H7 (cell line): ENCODE results near the gene RPIA. TPM values are rescaled to one million over a fixed set of nuclear protein-coding genes. Genes with fewer than 3 reads are reported as not detected.
"Not testable (repeated sequence)": the region's sequence is repeated elsewhere in the genome, so short reads cannot be mapped to it uniquely, and the experiment has no call there.

Experiments used
- DNase-seq: peaks from one replicate; pipeline ENCODE4 v3.0.0; 2012
- H3K27me3 ChIP-seq: 2 replicates; pipeline ENCODE4 v1.6.0; 2011; ENCODE audit warnings: mild to moderate bottlenecking, low read length; ENCODE audit not compliant: control insufficient read depth, insufficient read depth
- H3K36me3 ChIP-seq: replicated peaks from 2 replicates; pipeline ENCODE4 v1.5.1; 2011; ENCODE audit warnings: low read length; ENCODE audit not compliant: control insufficient read depth, insufficient read depth
- H3K4me3 ChIP-seq: 2 replicates; pipeline ENCODE4 v1.5.1; 2011; ENCODE audit warnings: low read depth, mild to moderate bottlenecking, control low read depth, low read length, moderate library complexity; ENCODE audit not compliant: insufficient read depth
- total RNA-seq: library from RNA; depleted of rRNA; stranded (reverse); fragments of >200 nt; shearing (Covaris generic); gene quantifications from 2 replicates; pipeline ENCODE4 v1.2.3, GENCODE V29; 2014

The RPIA gene
- total RNA-seq, 1 experiment from 2014 or later, result 8.6 TPM

DNA sequence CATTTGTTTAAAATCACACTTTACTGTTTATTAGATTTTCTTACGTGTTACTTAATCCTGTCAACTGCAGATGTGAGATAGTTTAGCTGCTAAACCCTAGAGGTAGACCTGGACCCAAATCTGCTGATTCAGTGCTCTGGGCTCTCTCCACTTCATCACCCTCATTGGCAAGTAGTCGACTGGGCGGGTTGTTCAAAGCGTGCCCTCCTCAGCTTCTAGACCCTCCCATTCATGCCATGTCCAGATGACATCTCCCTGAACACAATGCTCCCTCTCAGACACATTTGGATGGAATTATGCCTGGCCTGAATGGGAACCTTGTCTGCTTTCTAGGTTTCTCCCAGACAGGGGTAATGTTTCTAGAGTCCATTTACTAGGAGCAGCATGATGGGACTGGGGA, 43.7 kb downstream of the RPIA start:
- Histone ChIP-seq H3K4me3 (no peak overlapping the region), H3K36me3 (peaks cover 2% of the 10 kb centered on the region), H3K27me3 (no peaks in the 10 kb centered on the region)
- DNase-seq, result no peak

DNA sequence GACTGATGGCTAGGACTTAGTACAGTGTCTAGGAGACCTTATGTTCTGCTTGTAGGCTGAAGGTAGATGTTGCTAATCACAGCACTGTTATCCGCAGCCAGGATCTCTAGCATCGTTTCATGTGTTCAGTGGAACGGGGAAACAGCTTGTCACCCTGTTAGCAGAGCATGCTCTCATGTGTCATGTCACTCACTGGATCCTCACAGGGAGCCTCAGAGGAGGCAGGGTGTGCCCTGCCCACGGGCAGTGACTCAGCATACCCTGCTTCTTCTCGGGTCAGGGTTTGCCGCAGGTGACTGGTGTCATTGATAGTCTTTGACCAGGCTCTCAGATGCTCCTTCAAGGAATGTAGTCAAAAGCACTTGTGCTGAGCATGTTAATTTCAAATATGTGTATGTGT, 44.4 kb downstream of the RPIA start:
- peaks cover 2% of the 10 kb centered on the region for H3K36me3 ChIP-seq
- no peaks in the 10 kb centered on the region for H3K27me3 ChIP-seq
- H3K4me3 ChIP-seq, result no peak overlapping the region
- no peak for DNase-seq

DNA sequence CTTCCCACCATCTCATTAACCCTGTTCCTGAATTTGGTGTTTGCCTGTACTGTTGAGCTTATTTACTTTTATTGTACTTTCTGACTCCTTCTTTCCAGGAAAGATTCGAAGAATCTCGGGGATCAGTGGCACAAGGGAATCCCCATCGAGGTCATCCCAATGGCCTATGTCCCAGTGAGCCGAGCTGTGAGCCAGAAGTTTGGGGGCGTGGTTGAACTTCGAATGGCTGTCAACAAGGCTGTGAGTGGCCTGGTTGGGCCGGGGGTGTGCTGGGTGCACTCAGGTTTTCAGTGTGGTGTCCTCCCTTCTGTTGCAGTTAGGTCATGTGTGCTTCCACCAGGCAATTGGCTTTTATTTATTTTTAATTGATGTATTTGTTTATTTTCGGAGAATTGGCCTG, 45.0 kb downstream of the RPIA start:
- H3K4me3 ChIP-seq, result no peak overlapping the region
- no peaks in the 10 kb centered on the region for H3K27me3 ChIP-seq
- peaks cover 2% of the 10 kb centered on the region for H3K36me3 ChIP-seq
- no peak for DNase-seq

DNA sequence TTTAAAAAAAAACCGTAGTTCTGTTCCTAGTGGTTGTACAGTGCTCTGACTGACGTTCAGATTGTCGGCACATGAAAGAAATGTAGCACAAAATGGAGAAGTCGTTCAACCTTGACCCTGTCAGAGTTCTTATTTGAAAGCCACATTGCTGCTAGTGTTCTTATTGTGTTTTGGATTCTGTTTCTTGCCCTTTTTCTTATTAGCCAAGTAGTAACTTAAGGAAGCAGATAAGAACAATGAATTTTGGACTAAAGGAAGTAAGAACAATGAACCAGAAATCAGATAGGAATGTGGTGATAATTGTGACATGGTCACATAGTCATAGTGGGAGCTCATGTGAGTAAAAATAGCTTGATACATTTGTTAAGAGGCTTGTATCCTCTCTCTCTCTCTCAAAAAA, 45.9 kb downstream of the RPIA start:
- no peak for DNase-seq

DNA sequence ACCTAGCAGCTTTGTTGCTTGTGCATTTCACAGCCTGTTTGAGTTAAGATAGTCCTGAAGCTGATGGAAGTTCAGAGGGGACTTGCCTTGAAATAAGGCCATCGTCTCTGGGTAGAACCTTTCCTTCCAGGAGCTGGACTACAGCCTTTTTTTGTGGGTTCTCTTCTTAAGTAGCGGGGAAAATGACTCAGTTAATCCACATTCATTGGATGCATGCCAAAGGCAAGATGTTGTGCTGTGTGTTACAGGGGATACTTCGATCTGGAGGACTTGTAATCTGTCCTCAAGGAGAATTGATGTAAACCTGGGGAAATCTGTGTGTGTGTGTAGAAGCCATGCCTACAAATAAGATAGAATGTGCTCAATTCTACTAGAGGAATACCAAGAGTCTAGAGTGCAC, 46.8 kb downstream of the RPIA start:
- H3K4me3 ChIP-seq, result no peak overlapping the region
- H3K36me3 ChIP-seq, result peaks cover 2% of the 10 kb centered on the region
- H3K27me3 ChIP-seq, result no peaks in the 10 kb centered on the region
- no peak for DNase-seq

More for the DNA sequence above, 45.9 kb downstream of the RPIA start:
- H3K27me3 ChIP-seq, result no peaks in the 10 kb centered on the region
- no peak overlapping the region for H3K4me3 ChIP-seq
- H3K36me3 ChIP-seq, result peaks cover 2% of the 10 kb centered on the region

DNA sequence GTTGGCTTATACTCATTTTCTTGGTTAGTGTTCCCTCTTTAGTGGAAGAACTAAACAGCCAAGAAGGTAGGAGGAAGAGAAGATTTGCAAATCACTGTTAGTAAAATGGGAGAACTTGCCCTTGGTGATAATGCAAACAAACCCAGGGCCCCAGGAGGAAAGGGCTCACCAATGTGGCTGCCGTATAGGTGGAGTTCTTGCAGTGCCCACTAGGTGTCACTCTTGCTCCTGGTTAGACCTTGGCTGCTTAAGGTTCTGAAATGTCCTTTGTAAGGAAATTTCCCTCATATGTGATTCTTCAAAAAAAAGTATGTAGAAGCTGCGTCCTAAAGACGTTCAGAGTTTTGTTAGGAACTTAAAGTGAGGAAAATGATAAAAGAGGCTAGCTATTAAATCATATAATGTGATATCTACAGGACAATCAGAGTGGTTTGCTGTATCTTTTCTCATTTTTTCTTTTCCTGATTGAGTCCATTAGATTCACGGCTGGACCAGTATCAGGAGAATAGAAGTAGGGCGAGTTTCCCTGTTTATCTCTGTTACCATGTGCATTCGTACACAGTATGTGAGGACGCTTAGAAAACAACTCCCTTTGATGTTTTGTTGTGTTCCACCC, 48.6 kb downstream of the RPIA start:
- no peak overlapping the region for H3K4me3 ChIP-seq
- DNase-seq, result peak; percentile 76
- peaks cover 2% of the 10 kb centered on the region for H3K36me3 ChIP-seq
- H3K27me3 ChIP-seq, result no peaks in the 10 kb centered on the region

DNA sequence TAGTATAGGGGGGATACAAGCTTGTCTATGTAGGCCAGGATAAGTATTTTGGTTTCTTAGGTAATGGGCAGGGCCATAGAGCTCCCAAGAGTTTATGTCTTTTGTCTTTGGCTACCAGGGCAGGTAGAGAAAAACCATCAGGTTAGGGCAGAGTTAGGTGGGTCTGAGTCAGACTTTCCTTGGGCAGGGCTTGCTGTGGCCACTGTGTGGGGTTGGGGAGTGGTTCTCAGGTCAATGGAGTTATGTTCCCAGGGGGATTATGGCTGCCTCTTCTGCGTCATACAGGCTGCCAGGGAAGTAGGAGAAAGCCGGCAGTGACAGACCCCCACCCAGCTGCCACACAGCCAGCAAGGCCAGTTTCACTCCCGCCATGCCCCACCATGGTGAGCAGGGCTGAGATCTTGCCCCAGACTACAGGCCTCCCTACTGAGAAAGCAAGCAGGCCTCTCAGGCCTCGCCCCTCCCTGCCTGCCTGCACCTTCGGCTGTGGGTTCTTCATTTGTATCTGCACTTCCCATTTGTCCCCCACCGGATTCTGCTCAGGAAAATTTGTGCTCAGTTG, 55.5 kb downstream of the RPIA start:
- H3K4me3 ChIP-seq, result no peak overlapping the region
- no peaks in the 10 kb centered on the region for H3K27me3 ChIP-seq
- H3K36me3 ChIP-seq, result no peaks in the 10 kb centered on the region; the same call in 1 of the 2 replicates
- DNase-seq, result no peak

DNA sequence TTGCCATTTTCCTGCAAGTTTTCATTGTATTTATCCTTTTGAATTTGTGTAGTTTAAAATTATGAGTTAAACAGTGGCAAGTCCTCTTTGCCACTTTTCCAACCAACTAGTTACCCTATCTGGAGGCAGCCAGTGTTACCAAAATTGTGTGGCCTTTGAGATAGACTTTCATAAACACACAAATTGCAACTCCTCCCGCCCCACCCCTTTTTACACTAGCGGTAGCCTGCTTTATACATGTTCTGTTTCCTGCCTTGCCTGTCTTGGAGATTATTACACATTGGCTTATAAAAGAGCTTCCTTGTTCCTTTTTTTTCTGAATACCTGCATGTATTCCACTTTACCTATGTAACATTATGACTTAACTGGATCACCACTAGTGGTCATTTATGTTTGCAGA, 56.5 kb downstream of the RPIA start:
- Histone ChIP-seq H3K27me3 (no peaks in the 10 kb centered on the region), H3K36me3 (no peaks in the 10 kb centered on the region; the same call in 1 of the 2 replicates), H3K4me3 (no peak overlapping the region)
- no peak for DNase-seq

DNA sequence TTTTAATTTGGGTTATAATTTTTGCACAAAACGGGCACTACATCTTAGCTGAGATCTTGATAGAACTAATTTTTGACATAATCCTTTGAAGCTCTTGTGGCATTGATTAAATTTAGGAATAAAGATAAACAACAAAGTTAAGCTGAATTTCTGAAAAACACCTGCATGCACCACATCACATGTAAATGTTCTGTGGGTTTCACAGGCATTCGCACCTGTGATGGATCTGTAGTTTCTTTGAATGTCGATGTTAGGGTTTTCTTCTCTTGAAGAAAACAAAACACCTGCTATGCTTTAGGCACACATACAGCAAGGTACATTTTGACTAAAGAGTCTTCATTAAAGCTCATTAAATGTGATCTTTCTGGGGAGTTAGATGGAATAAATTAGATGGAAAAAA, 60.3 kb downstream of the RPIA start:
- H3K27me3 ChIP-seq, result no peaks in the 10 kb centered on the region
- DNase-seq, result no peak
- no peaks in the 10 kb centered on the region; the same call in 1 of the 2 replicates for H3K36me3 ChIP-seq
- no peak overlapping the region for H3K4me3 ChIP-seq

DNA sequence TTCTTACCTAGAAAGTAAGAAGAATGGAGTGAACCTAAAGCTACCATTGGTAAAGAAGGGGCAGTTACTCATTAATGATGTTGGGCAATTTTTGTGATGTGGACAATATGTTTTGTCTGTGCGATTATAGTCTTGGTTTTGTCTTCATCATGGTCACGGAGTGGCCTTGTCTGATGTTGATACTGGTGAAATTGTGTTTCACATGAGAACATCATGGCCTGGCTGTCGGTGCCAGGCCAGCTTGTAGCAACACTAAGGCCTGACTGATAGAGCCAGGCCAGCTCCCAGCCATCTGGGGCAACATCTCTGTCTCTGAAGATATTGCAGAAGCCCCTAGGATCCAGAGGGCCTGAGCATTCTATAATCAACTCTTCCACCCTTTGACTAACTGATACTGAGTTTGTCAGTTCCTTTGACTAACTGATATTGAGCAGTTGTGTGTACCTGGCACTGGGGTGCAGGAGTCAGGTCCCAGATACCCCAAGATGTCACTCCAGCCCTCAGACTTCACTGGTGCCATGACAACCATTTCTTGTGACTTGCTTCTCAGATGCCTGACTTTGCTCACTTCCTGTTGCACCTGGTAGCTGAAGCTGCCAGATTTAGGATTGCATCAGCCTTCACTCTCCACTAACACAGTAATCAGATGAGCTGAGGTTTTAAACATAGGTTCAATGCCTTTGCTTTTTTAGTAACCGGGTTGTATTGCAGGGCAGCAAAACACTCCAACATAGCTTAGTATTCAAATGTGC, 62.5 kb downstream of the RPIA start:
- Histone ChIP-seq H3K27me3 (no peaks in the 10 kb centered on the region), H3K4me3 (no peak overlapping the region), H3K36me3 (no peaks in the 10 kb centered on the region; the same call in 1 of the 2 replicates)
- DNase-seq, result no peak

DNA sequence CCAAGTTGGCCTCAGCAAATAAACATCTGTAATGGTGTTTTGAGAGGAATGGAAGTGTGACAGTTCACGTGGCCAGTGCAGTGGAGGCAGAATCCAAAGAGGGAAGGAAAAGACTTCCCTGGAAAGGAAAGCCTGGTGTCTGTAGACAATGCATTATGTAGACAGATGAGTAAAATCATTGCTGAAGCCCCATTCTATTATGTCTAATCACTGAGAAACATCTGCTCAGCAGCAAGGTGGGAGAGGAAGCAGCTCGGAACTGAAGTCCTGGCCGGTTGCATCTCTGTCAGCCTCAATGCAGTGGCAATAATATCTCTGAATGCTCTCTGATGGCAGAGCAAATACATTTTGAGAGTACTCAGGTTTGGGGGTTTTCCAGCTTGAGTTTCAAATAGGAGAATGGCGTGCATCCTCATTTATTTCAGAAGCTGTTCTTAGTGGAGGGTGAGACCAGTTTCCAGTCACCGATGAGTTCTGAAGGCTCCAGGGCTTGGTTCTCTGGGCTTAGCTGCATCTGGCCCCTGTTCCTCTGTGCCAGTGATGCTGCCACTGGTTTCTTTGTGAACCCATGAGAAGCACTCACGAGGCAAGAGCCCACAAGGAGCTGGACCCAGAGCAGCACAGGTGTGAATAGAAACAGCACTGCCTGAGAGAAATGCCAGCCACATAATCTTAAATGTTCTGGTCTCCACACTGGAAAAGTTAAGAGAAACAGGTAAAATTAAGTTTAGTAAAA, 63.3 kb downstream of the RPIA start:
- H3K27me3 ChIP-seq, result no peaks in the 10 kb centered on the region
- no peak for DNase-seq
- no peaks in the 10 kb centered on the region; the same call in 1 of the 2 replicates for H3K36me3 ChIP-seq

DNA sequence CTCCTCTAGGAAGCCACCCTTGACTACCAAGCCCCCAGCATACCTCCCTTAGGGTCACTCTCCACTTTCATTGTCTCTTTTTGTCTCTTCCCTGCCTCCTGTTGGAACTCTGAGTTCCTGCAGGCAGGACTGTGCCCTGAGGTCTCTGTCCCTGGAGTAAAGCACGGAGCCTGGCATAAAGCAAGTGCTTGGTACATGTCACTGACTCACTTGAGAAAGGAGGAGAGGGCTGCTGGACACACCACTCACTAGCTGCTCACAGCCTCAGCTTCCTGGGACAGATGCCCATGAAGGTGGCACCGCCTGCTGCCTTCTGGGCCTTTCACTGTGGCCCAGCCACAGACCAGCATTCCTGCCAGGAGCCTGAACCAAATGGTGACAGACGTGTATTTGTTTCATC, 64.4 kb downstream of the RPIA start:
- no peaks in the 10 kb centered on the region for H3K27me3 ChIP-seq
- no peaks in the 10 kb centered on the region for H3K36me3 ChIP-seq
- H3K4me3 ChIP-seq, result no peak overlapping the region
- DNase-seq, result no peak

More for the DNA sequence above, 63.3 kb downstream of the RPIA start:
- no peak overlapping the region for H3K4me3 ChIP-seq

DNA sequence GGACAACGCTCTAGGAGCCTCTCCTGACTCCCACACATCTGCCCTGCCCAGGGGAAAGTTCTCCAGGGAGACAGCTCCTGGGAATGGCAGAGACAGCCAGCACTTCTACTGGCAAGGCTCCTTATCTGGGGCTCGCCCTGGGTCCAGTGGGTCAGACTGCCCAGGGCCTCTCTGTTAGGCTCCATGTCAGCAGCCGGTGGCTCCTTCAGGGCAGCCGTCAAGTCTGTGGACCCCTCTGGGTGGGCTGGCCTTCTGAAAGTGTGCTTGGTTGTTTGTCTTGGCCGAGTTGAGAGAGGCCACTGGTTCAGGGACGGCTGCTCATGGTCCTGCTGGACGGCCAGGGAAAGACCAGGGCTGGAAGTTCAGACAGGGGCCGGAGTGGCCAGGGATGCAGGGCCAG, 65.6 kb downstream of the RPIA start:
- H3K27me3 ChIP-seq, result no peaks in the 10 kb centered on the region
- no peaks in the 10 kb centered on the region for H3K36me3 ChIP-seq
- H3K4me3 ChIP-seq, result no peak overlapping the region
- no peak for DNase-seq

DNA sequence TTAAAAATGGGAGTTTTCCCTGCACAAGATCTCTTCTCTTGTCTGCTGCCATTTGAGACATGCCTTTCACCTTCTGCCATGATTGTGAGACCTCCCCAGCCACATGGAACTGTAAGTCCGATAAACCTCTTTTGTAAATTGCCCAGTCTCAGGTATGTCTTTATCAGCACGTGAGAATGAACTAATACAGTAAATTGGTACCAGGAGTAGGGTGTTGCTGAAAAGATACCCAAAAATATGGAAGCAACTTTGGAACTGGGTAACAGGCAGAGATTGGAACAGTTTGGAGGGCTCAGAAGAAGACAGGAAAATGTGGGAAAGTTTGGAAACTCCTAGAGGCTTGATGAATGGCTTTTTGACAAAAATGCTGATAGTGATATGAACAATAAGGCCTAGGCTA, 67.2 kb downstream of the RPIA start:
- H3K27me3 ChIP-seq, H3K36me3 ChIP-seq, DNase-seq, H3K4me3 ChIP-seq: not testable (repeated sequence)
